ENCODE measurements around the gene USP12. TPM values are rescaled to one million over a fixed set of nuclear protein-coding genes. Genes with fewer than 3 reads are reported as not detected.

USP12 gene
- total and polyA plus RNA-seq, 3 donors from 2014 or later: 24.3 to 30.2 (median 26.1) TPM

- Histone ChIP-seq H3K36me3 (ENCODE audit: low read depth, missing control alignments) (no peaks in the 10 kb centered on the region), H3K27me3 (no peaks in the 10 kb centered on the region), H3K4me3 (no peak overlapping the region), H3K27ac (no peak overlapping the region), H3K4me1 (no peaks in the 10 kb centered on the region), H3K9me3 (no peaks in the 10 kb centered on the region)
- no peak for DNase-seq
- TF ChIP-seq, protein P1, sequence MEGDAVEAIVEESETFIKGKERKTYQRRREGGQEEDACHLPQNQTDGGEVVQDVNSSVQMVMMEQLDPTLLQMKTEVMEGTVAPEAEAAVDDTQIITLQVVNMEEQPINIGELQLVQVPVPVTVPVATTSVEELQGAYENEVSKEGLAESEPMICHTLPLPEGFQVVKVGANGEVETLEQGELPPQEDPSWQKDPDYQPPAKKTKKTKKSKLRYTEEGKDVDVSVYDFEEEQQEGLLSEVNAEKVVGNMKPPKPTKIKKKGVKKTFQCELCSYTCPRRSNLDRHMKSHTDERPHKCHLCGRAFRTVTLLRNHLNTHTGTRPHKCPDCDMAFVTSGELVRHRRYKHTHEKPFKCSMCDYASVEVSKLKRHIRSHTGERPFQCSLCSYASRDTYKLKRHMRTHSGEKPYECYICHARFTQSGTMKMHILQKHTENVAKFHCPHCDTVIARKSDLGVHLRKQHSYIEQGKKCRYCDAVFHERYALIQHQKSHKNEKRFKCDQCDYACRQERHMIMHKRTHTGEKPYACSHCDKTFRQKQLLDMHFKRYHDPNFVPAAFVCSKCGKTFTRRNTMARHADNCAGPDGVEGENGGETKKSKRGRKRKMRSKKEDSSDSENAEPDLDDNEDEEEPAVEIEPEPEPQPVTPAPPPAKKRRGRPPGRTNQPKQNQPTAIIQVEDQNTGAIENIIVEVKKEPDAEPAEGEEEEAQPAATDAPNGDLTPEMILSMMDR (IDR thresholded peaks at IDR 0.05): no peak
- TF ChIP-seq POLR2A (IDR thresholded peaks at IDR 0.05): no peak
- intact Hi-C loops (cut with DNase I; ENCODE audit: low total_unique reads): no loop called here
- 62 to 75% methylated on average over 8 of the region's 8 CpGs for WGBS, 2 donors
These were observed 142.7 kb downstream of the USP12 start for GRCh38 chr13:27028683-27029480.

- H3K27ac ChIP-seq: no peak overlapping the region
- no peak overlapping the region for H3K4me3 ChIP-seq
- no peaks in the 10 kb centered on the region for H3K4me1 ChIP-seq
- no peaks in the 10 kb centered on the region for H3K27me3 ChIP-seq
- intact Hi-C loops (cut with DNase I; ENCODE audit: low total_unique reads): no loop called here
- H3K36me3 ChIP-seq (ENCODE audit: low read depth, missing control alignments): no peaks in the 10 kb centered on the region
- H3K9me3 ChIP-seq: no peaks in the 10 kb centered on the region
- 69 to 85% methylated on average over 3 of the region's 3 CpGs for WGBS, 2 donors
- DNase-seq: no peak
- TF ChIP-seq, protein P1 (IDR thresholded peaks at IDR 0.05): no peak
- TF ChIP-seq POLR2A (IDR thresholded peaks at IDR 0.05): no peak
These were observed 144.4 kb downstream of the USP12 start for GRCh38 chr13:27027086-27027667.

GRCh38 chr13:27026396-27026795 is 145.2 kb downstream of the USP12 start:
- H3K27me3 ChIP-seq: no peaks in the 10 kb centered on the region
- 84 to 86% methylated on average over 6 of the region's 6 CpGs for WGBS, 2 donors
- TF ChIP-seq POLR2A (IDR thresholded peaks at IDR 0.05): no peak
- TF ChIP-seq, protein P1 (IDR thresholded peaks at IDR 0.05): no peak
- no peak overlapping the region for H3K27ac ChIP-seq
- intact Hi-C loops (cut with DNase I; ENCODE audit: low total_unique reads): no loop called here
- no peak overlapping the region for H3K4me3 ChIP-seq
- H3K36me3 ChIP-seq (ENCODE audit: low read depth, missing control alignments): no peaks in the 10 kb centered on the region
- no peaks in the 10 kb centered on the region for H3K9me3 ChIP-seq
- DNase-seq: no peak
- no peaks in the 10 kb centered on the region for H3K4me1 ChIP-seq

DNA sequence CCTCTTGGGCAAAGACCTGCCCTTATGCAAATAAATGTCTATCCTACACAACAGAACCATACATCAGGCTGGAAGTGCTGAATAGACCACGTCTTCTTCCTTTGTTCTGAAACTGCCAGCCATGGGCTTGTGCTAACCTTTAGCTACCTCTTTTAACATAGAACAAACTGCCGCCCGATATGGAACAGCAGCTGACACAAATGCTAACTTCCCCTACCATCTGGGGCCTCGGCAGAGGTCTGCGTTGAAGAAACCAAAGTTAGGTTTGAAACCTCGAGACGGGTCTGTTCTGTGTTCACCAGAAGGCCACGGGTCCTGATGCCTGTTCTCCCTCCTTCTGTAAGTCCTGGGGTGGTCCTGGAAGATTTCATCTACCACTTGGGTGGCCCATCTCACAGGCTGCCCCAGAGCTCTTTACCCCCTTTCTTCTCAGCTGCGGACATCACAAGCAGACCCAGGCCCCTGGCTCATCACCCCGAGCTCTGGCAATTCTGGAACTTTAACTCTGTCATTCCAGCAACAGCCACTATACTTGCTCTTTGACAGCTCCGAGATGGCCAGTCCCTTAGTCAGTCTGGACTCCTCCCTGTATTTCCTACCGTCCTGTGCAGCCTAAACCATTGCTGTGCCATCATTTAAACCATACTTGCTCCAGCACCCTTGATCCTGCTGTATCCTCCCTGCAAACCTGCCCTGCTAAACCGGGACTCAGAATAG is 146.7 kb downstream of the USP12 start:
- Histone ChIP-seq H3K27me3 (no peaks in the 10 kb centered on the region), H3K4me3 (no peak overlapping the region), H3K4me1 (no peaks in the 10 kb centered on the region), H3K36me3 (ENCODE audit: low read depth, missing control alignments) (no peaks in the 10 kb centered on the region), H3K9me3 (no peaks in the 10 kb centered on the region), H3K27ac (no peak overlapping the region)
- no peak for DNase-seq
- intact Hi-C loops (cut with DNase I; ENCODE audit: low total_unique reads): no loop called here
- WGBS, 2 donors: 81 to 83% methylated on average over 13 of the region's 13 CpGs
- no peak for TF ChIP-seq POLR2A (IDR thresholded peaks at IDR 0.05)
- TF ChIP-seq, protein P1 (IDR thresholded peaks at IDR 0.05): no peak
